H1 (cell line): ENCODE measurements around the gene DOK7. TPM values are rescaled to one million over a fixed set of nuclear protein-coding genes. Genes with fewer than 3 reads are reported as not detected.

ENCODE experiments used
- CTCF ChIA-PET: fragments of 300-600 bp; sonication (Branson Sonifier 250); formaldehyde crosslinking; loops from one replicate; lab custom pipeline; 2021; ENCODE audit not compliant: partially characterized antibody; lab: Charles Lee
- POLR2A ChIA-PET: fragments of 300-600 bp; sonication (Branson Sonifier 250); formaldehyde crosslinking; loops from one replicate; lab custom pipeline; 2021; ENCODE audit warnings: inconsistent platforms; ENCODE audit not compliant: partially characterized antibody; lab: Charles Lee
- DNase-seq, 2 experiments: peaks; one replicate each; pipeline versions ENCODE4 v3.0.0 to v3.0.0-alpha.2; 2010 to 2022; ENCODE audit warnings: low spot score in 2 of 2, low read depth in 1 of 2, mixed read lengths in 1 of 2
- FAIRE-seq: peaks from 2 replicates; lab custom pipeline; 2011; peaks lifted over from hg19 to GRCh38; lab: Jason Lieb, UNC
- H2AFZ ChIP-seq: 2 replicates; pipeline ENCODE4 v1.8.1; 2012; ENCODE audit warnings: low read length, inconsistent platforms
- H2AK5ac ChIP-seq: 2 replicates; pipeline ENCODE4 v1.6.1; 2013; ENCODE audit warnings: low read depth, low read length
- H2BK120ac ChIP-seq: replicated peaks from 2 replicates; pipeline ENCODE3; 2013; ENCODE audit warnings: low read depth, low read length, inconsistent platforms
- H2BK12ac ChIP-seq: 2 replicates; pipeline ENCODE4 v1.6.1; 2013; ENCODE audit warnings: low read depth, low read length
- H2BK15ac ChIP-seq: 2 replicates; pipeline ENCODE4 v1.6.1; 2013; ENCODE audit warnings: low read length
- H2BK20ac ChIP-seq: 2 replicates; pipeline ENCODE4 v1.6.1; 2013; ENCODE audit warnings: low read length
- H2BK5ac ChIP-seq: 2 replicates; pipeline ENCODE4 v1.6.1; 2013; ENCODE audit warnings: low read depth, low read length
- H3K14ac ChIP-seq: 2 replicates; pipeline ENCODE4 v1.6.1; 2013; ENCODE audit warnings: inconsistent platforms; ENCODE audit not compliant: insufficient read length
- H3K18ac ChIP-seq: 2 replicates; pipeline ENCODE4 v1.6.1; 2013; ENCODE audit warnings: low read length; ENCODE audit errors: extremely low read depth
- H3K23ac ChIP-seq: 2 replicates; pipeline ENCODE4 v1.6.1; 2013; ENCODE audit warnings: inconsistent platforms; ENCODE audit not compliant: insufficient read length
- H3K23me2 ChIP-seq: 2 replicates; pipeline ENCODE4 v1.6.1; 2013; ENCODE audit warnings: low read depth, low read length
- H3K27ac ChIP-seq: 2 replicates; pipeline ENCODE4 v1.6.1; 2011; ENCODE audit warnings: low read depth, low read length, inconsistent platforms
- H3K27me3 ChIP-seq, 4 experiments: replicated peaks in 1 of 4; 1 replicate in 1 of 4; 2 replicates in 3 of 4; pipeline versions ENCODE4 v1.6.1 to v1.8.1; 2011 to 2013; ENCODE audit warnings: low read length in 3 of 4, mild to moderate bottlenecking in 3 of 4, inconsistent platforms in 2 of 4, mixed read lengths in 2 of 4, moderate library complexity in 1 of 4; ENCODE audit not compliant: control insufficient read depth in 3 of 4, insufficient read depth in 3 of 4; ENCODE audit errors: extremely low read depth in 1 of 4
- H3K36me3 ChIP-seq, 4 experiments: 2 replicates each; pipeline versions ENCODE4 v1.6.1 to v1.8.1; 2011 to 2013; ENCODE audit warnings: mild to moderate bottlenecking in 4 of 4, low read length in 3 of 4, moderate library complexity in 2 of 4, control low read depth in 1 of 4, inconsistent platforms in 1 of 4; ENCODE audit not compliant: insufficient read depth in 4 of 4, control insufficient read depth in 2 of 4
- H3K4ac ChIP-seq: replicated peaks from 2 replicates; pipeline ENCODE3; 2013; ENCODE audit warnings: low read length, low read depth, mixed read lengths, inconsistent platforms; ENCODE audit not compliant: insufficient read length
- H3K4me1 ChIP-seq, 4 experiments: replicated peaks in 1 of 4; 1 replicate in 1 of 4; 2 replicates in 3 of 4; pipeline versions ENCODE4 v1.6.1 to v1.8.1; 2011 to 2013; ENCODE audit warnings: low read length in 3 of 4, inconsistent platforms in 2 of 4, mixed read lengths in 1 of 4; ENCODE audit not compliant: insufficient read depth in 4 of 4, control insufficient read depth in 3 of 4
- H3K4me2 ChIP-seq, 2 experiments: 2 replicates each; pipeline versions ENCODE4 v1.6.1 to v1.8.1; 2011 to 2013; ENCODE audit warnings: low read depth in 2 of 2, low read length in 2 of 2, control low read depth in 1 of 2, inconsistent platforms in 1 of 2, mild to moderate bottlenecking in 1 of 2; ENCODE audit not compliant: insufficient read depth in 1 of 2
- H3K4me3 ChIP-seq, 4 experiments: fragments of 200-600, 300-600 bp in 1 of 4; sonication (generic), shearing (Covaris generic), sonication (Bioruptor Twin) in 1 of 4; 2 replicates each; pipeline versions ENCODE4 v1.5.1 to v1.8.1; 2011 to 2016; ENCODE audit warnings: low read length in 4 of 4, low read depth in 3 of 4, control low read depth in 2 of 4, inconsistent platforms in 2 of 4, mild to moderate bottlenecking in 2 of 4, mixed read lengths in 1 of 4, moderate library complexity in 1 of 4; ENCODE audit not compliant: insufficient read depth in 2 of 4; ENCODE audit errors: extremely low read depth in 1 of 4
- H3K56ac ChIP-seq: replicated peaks from 2 replicates; pipeline ENCODE3; 2013; ENCODE audit warnings: low read depth, mild to moderate bottlenecking, mixed read lengths, low read length, inconsistent platforms; ENCODE audit not compliant: insufficient read length
- H3K79me1 ChIP-seq: 2 replicates; pipeline ENCODE4 v1.6.1; 2013; ENCODE audit warnings: low read depth, low read length, control low read depth
- H3K79me2 ChIP-seq, 2 experiments: 2 replicates each; pipeline versions ENCODE4 v1.6.1 to v1.8.1; 2012 to 2013; ENCODE audit warnings: low read length in 2 of 2, mild to moderate bottlenecking in 2 of 2, inconsistent platforms in 1 of 2; ENCODE audit not compliant: insufficient read depth in 2 of 2, control insufficient read depth in 1 of 2
- H3K9ac ChIP-seq, 4 experiments: replicated peaks in 1 of 4; 1 replicate in 1 of 4; 2 replicates in 3 of 4; pipeline versions ENCODE4 v1.6.1 to v1.8.1; 2011 to 2013; ENCODE audit warnings: low read depth in 3 of 4, low read length in 3 of 4, control low read depth in 2 of 4, mild to moderate bottlenecking in 2 of 4, moderate library complexity in 2 of 4, inconsistent platforms in 1 of 4; ENCODE audit errors: extremely low read depth in 1 of 4
- H3K9me3 ChIP-seq, 2 experiments: 2 replicates each; pipeline versions ENCODE4 v1.6.1 to v1.8.1; 2012 to 2013; ENCODE audit warnings: mild to moderate bottlenecking in 2 of 2, moderate library complexity in 2 of 2, control low read depth in 1 of 2, inconsistent platforms in 1 of 2, low read depth in 1 of 2, low read length in 1 of 2, mixed read lengths in 1 of 2; ENCODE audit not compliant: insufficient read depth in 2 of 2
- H4K20me1 ChIP-seq, 2 experiments: replicated peaks in 1 of 2; 2 replicates each; pipeline versions ENCODE3 to v1.8.1; 2011 to 2013; ENCODE audit warnings: inconsistent platforms in 2 of 2, low read length in 2 of 2, mild to moderate bottlenecking in 1 of 2; ENCODE audit not compliant: insufficient read depth in 2 of 2, control insufficient read depth in 1 of 2
- H4K5ac ChIP-seq: 2 replicates; pipeline ENCODE4 v1.6.1; 2013; ENCODE audit warnings: low read length, low read depth, mixed read lengths, inconsistent platforms; ENCODE audit not compliant: insufficient read length
- H4K8ac ChIP-seq: 2 replicates; pipeline ENCODE4 v1.8.0; 2013; ENCODE audit warnings: mild to moderate bottlenecking, moderate library complexity, low read length, inconsistent platforms; ENCODE audit not compliant: insufficient read depth; ENCODE audit errors: extremely low read depth
- H4K91ac ChIP-seq: replicated peaks from 2 replicates; pipeline ENCODE3; 2013; ENCODE audit warnings: low read length, mixed read lengths, inconsistent platforms; ENCODE audit not compliant: insufficient read length
- ATF2 ChIP-seq: IDR thresholded peaks from 2 replicates; pipeline ENCODE4 v1.6.1; 2012; ENCODE audit warnings: low read length, inconsistent platforms
- BACH1 ChIP-seq: IDR thresholded peaks from 2 replicates; pipeline ENCODE4 v1.6.1; 2012; ENCODE audit warnings: low read length, improper control_type of control experiment
- CTCF ChIP-seq, 3 experiments: IDR thresholded peaks; 1 replicate in 2 of 3; 2 replicates in 1 of 3; pipeline versions ENCODE4 v1.5.1 to v1.6.1; 2011; ENCODE audit warnings: low read length in 3 of 3, mild to moderate bottlenecking in 3 of 3, inconsistent platforms in 2 of 3, low read depth in 1 of 3, moderate library complexity in 1 of 3; ENCODE audit not compliant: insufficient read depth in 1 of 3; ENCODE audit errors: control extremely low read depth in 1 of 3
- KDM4A ChIP-seq: IDR thresholded peaks from one replicate; pipeline ENCODE4 v1.7.1; 2012; ENCODE audit warnings: low read depth, mild to moderate bottlenecking, moderate library complexity, low read length, inconsistent platforms; ENCODE audit not compliant: severe bottlenecking
- NANOG ChIP-seq: IDR thresholded peaks from 2 replicates; pipeline ENCODE4 v1.6.1; 2011; ENCODE audit warnings: low read length, low read depth, mild to moderate bottlenecking, inconsistent platforms; ENCODE audit not compliant: insufficient read depth, poor library complexity, severe bottlenecking
- POLR2AphosphoS5 ChIP-seq: IDR thresholded peaks from 2 replicates; pipeline ENCODE4 v1.6.1; 2011; ENCODE audit warnings: low read depth, low read length
- SRF ChIP-seq: IDR thresholded peaks from 2 replicates; pipeline ENCODE4 v1.6.1; 2011; ENCODE audit warnings: mild to moderate bottlenecking, low read depth, low read length, moderate library complexity
- TEAD4 ChIP-seq: IDR thresholded peaks from 2 replicates; pipeline ENCODE4 v1.6.1; 2012; ENCODE audit warnings: low read depth, low read length, inconsistent platforms, mixed read lengths
- ZNF274 ChIP-seq: IDR thresholded peaks from 2 replicates; pipeline ENCODE4 v1.7.0; 2012; ENCODE audit warnings: low read length, borderline replicate concordance; ENCODE audit errors: extremely low read depth
- WGBS, 2 experiments: shearing (Covaris generic) in 1 of 2; methylation state at CpG; one replicate each; pipeline versions ENCODE4 v1.1.6 to v1.1.7; 2013 to 2015; ENCODE audit warnings: low lambda C conversion rate in 2 of 2, mixed read lengths in 2 of 2, inconsistent platforms in 1 of 2, low coverage in 1 of 2, missing lambda C conversion rate in 1 of 2; ENCODE audit not compliant: insufficient replicate concordance in 2 of 2, insufficient coverage in 1 of 2, insufficient read length in 1 of 2; ENCODE audit errors: extremely low coverage in 1 of 2, missing lambda C conversion rate in 1 of 2; 5-methylcytosine and 5-hydroxymethylcytosine counted together
- polyA plus RNA-seq, 7 experiments: library from polyadenylated mRNA; depleted of rRNA in 3 of 7; stranded (reverse) in 5 of 7; unstranded in 2 of 7; fragments of >200 nt in 5 of 7; fragments of 200-250 nt in 2 of 7; gene quantifications; 1 replicate in 5 of 7; 2 replicates in 1 of 7; 4 replicates in 1 of 7; pipeline versions ENCODE4 v1.2.1 to v1.2.3, GENCODE V29; 2011 to 2013; ENCODE audit warnings: missing spikeins in 2 of 7, mixed read lengths in 2 of 7
- total RNA-seq: library from RNA; stranded (reverse); fragmentation: NEBNext Ultra II Directional; extraction: Animal tissue kit (Norgen Biotek cat#: 25700); gene quantifications from 2 replicates; pipeline ENCODE4 v1.2.1, GENCODE V29; 2021

Gene DOK7
- total and polyA plus RNA-seq, 2 of the 8 experiments (the other 6 are each of a cell fraction or from before 2014, with no cell fraction given) = 0.32 TPM; not detected in 1

- Histone ChIP-seq H3K27ac (no peak overlapping the region), H2BK120ac (no peak overlapping the region), H3K14ac (no peak overlapping the region), H2BK15ac (no peak overlapping the region), H3K23ac (no peak overlapping the region), H3K27me3 (peaks cover 2 to 61% (median 39%) of the 10 kb centered on the region in 4 experiments; a peak in 6 of 7 replicates), H3K9me3 (no peaks in the 10 kb centered on the region), H3K4me3 (no peak overlapping the region), H3K36me3 (no peaks in the 10 kb centered on the region), H3K4me1 (peaks cover 0 to 13% (median 9%) of the 10 kb centered on the region in 4 experiments; a peak in 6 of 7 replicates), H2BK20ac (no peak overlapping the region), H4K91ac (no peak overlapping the region), H4K5ac (no peak overlapping the region), H4K20me1 (no peaks in the 10 kb centered on the region), H3K18ac (no peak overlapping the region), H3K4ac (no peak overlapping the region), H3K9ac (no peak overlapping the region), H4K8ac (no peak overlapping the region), H3K79me1 (no peaks in the 10 kb centered on the region), H2AFZ (no peak overlapping the region), H2BK5ac (no peak overlapping the region), H3K23me2 (no peaks in the 10 kb centered on the region; the same call in 1 of the 2 replicates), H2AK5ac (no peak overlapping the region), H3K4me2 (no peak overlapping the region), H2BK12ac (no peak overlapping the region), H3K79me2 (no peaks in the 10 kb centered on the region), H3K56ac (no peak overlapping the region)
- DNase-seq (no peak), FAIRE-seq (no peak)
- ChIA-PET CTCF (interaction anchor here (1.0 to 6.8 kb wide), 3 partner anchors 10 to 130 kb away, joined by 3 to 48 read pairs (median 5); no protein-coding TSS in a partner anchor), POLR2A (no interaction called here)
- TF ChIP-seq CTCF (IDR thresholded peaks at IDR 0.05; ENCODE audit: control extremely low read depth in 1 of 3, insufficient read depth in 1 of 3, low read depth in 1 of 3, low read length in 3 of 3) (no peak), POLR2AphosphoS5 (no peak), KDM4A (no peak), BACH1 (no peak), ZNF274 (no peak), ATF2 (no peak), SRF (no peak), TEAD4 (no peak), NANOG (no peak)
- 91% methylated on average over 18 of the region's 22 CpGs; no CpG with 5 or more reads in 1 of the 2 experiments for WGBS, 2 experiments
These were observed 13.2 kb downstream of the DOK7 start for GRCh38 chr4:3476341-3476747.
